MG63 (cell line): ENCODE results near the gene PACS2. TPM values are rescaled to one million over a fixed set of nuclear protein-coding genes. Genes with fewer than 3 reads are reported as not detected.

Experiments
- DNase-seq: peaks from one replicate; pipeline ENCODE4 v3.0.0-alpha.2; 2020
- H3K27me3 ChIP-seq: fragments of 250-450 bp; sonication (Bioruptor Pico); 2 replicates; pipeline ENCODE4 v1.5.1; 2020; ENCODE audit warnings: mild to moderate bottlenecking, moderate library complexity
- H3K36me3 ChIP-seq: fragments of 250-450 bp; sonication (Bioruptor Pico); 2 replicates; pipeline ENCODE4 v1.5.1; 2020; ENCODE audit warnings: mild to moderate bottlenecking, moderate library complexity
- H3K4me3 ChIP-seq: fragments of 250-450 bp; sonication (Bioruptor Pico); 2 replicates; pipeline ENCODE4 v1.5.1; 2020; ENCODE audit warnings: mild to moderate bottlenecking, moderate library complexity
- H3K9me3 ChIP-seq: fragments of 250-450 bp; sonication (Bioruptor Pico); 2 replicates; pipeline ENCODE4 v1.5.1; 2020; ENCODE audit warnings: mild to moderate bottlenecking, moderate library complexity
- total RNA-seq: library from RNA; depleted of rRNA; stranded (reverse); fragments of >200 nt; shearing (Covaris generic); gene quantifications from 2 replicates; pipeline ENCODE4 v1.2.3, GENCODE V29; 2014; ENCODE audit warnings: low replicate concordance

PACS2 gene
- total RNA-seq, 1 experiment from 2014 or later, result 18.6 TPM

GRCh38 chr14:105367116-105368031, 52.8 kb downstream of the PACS2 start:
- H3K4me3 ChIP-seq, result no peak overlapping the region
- H3K27me3 ChIP-seq, result no peaks in the 10 kb centered on the region
- no peaks in the 10 kb centered on the region for H3K36me3 ChIP-seq
- DNase-seq, result no peak
- H3K9me3 ChIP-seq, result no peaks in the 10 kb centered on the region

- DNase-seq, result no peak
- H3K36me3 ChIP-seq, result no peaks in the 10 kb centered on the region
These were observed 53.5 kb downstream of the PACS2 start for GRCh38 chr14:105368032-105368417.

GRCh38 chr14:105368426-105368825, 53.9 kb downstream of the PACS2 start:
- DNase-seq, result no peak
- Histone ChIP-seq H3K4me3 (no peak overlapping the region), H3K9me3 (no peaks in the 10 kb centered on the region), H3K27me3 (no peaks in the 10 kb centered on the region), H3K36me3 (no peaks in the 10 kb centered on the region)

More at GRCh38 chr14:105368032-105368417, 53.5 kb downstream of the PACS2 start:
- no peak overlapping the region for H3K4me3 ChIP-seq
- H3K9me3 ChIP-seq, result no peaks in the 10 kb centered on the region
- H3K27me3 ChIP-seq, result no peaks in the 10 kb centered on the region

DNA sequence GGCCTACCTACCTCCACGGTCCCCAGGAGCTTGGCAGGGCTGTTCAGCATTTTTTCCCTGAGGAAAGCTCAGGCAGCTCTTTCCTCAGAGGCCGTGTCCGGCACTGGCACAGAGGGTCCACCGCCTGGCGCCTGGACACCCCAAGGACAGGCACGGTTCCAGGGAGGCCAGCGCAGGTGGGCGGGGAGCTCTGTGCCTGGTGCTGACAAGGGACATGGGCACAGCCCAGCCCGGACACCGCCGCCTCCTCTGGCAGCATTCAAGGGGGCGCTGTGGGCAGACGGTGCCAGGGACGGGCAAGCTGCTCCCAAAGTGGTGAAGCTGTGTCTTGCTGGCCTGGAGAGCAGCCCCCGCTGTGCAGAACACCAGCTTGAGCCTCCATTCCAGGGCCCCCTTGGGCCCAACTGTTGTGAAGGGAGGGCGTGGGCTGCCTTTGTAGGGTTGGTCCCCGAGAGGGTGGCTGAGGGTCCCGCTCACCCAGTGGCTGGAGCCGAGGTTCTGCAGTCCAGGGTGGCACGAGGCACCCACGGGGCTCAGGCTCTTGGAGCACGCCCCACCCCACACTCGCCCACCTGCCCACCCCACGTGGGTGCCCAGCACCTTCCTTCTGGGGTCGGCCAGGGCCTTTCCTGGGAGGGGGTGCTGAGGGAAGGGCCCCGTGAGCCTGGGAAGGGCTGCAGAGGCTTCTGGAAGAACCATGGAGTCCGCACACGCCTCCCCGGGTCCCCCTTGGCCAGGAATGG, 54.5 kb downstream of the PACS2 start:
- no peak overlapping the region for H3K4me3 ChIP-seq
- no peaks in the 10 kb centered on the region for H3K36me3 ChIP-seq
- no peak for DNase-seq
- no peaks in the 10 kb centered on the region for H3K9me3 ChIP-seq
- no peaks in the 10 kb centered on the region for H3K27me3 ChIP-seq

DNA sequence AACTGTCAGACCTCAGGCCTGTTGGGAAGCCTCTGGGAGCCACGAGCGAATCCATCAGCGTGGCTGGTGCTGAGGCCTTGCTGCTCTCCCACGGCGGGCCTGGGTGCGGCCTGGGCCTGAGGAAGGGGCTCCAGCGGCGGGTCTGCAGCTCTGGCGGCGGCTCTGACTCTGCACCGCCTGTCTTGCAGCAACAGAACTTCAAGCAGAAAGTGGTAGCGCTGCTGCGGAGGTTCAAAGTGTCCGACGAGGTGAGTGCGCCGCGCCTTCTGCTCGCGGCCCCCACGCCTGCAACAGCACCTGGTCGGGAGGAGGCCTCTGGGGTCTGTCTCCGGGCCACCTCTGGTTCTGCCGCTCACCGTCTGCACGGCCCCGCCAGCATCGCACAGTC, 55.1 kb downstream of the PACS2 start:
- DNase-seq, result no peak
- Histone ChIP-seq H3K9me3 (no peaks in the 10 kb centered on the region), H3K4me3 (no peak overlapping the region), H3K36me3 (no peaks in the 10 kb centered on the region), H3K27me3 (no peaks in the 10 kb centered on the region)

DNA sequence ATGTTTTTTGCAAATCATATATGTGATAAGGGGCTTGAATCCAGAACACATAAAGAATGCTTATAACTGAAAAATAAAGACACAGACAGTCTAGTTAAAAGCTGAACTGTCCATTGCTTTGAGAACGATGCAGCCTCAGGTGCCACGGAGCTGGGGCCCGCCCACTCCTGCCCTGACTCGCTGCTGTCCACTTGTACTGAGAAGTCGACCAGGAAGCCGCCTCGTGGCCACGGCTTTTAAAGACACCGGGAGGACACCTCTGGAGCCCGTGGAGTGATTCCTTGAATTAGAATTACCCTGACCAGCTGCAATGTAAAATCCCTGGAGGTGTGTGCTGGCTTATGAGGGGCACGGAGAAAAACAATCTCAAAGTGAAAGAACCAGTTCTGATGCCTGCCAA, 59.8 kb downstream of the PACS2 start:
- DNase-seq, result no peak
- Histone ChIP-seq H3K4me3 (no peak overlapping the region), H3K27me3 (no peaks in the 10 kb centered on the region), H3K36me3 (no peaks in the 10 kb centered on the region), H3K9me3 (no peaks in the 10 kb centered on the region)

- no peaks in the 10 kb centered on the region for H3K27me3 ChIP-seq
- no peak overlapping the region for H3K4me3 ChIP-seq
- H3K9me3 ChIP-seq, result no peaks in the 10 kb centered on the region
- H3K36me3 ChIP-seq, result no peaks in the 10 kb centered on the region
- no peak for DNase-seq
These were observed 61.1 kb downstream of the PACS2 start for GRCh38 chr14:105375635-105376057.

DNA sequence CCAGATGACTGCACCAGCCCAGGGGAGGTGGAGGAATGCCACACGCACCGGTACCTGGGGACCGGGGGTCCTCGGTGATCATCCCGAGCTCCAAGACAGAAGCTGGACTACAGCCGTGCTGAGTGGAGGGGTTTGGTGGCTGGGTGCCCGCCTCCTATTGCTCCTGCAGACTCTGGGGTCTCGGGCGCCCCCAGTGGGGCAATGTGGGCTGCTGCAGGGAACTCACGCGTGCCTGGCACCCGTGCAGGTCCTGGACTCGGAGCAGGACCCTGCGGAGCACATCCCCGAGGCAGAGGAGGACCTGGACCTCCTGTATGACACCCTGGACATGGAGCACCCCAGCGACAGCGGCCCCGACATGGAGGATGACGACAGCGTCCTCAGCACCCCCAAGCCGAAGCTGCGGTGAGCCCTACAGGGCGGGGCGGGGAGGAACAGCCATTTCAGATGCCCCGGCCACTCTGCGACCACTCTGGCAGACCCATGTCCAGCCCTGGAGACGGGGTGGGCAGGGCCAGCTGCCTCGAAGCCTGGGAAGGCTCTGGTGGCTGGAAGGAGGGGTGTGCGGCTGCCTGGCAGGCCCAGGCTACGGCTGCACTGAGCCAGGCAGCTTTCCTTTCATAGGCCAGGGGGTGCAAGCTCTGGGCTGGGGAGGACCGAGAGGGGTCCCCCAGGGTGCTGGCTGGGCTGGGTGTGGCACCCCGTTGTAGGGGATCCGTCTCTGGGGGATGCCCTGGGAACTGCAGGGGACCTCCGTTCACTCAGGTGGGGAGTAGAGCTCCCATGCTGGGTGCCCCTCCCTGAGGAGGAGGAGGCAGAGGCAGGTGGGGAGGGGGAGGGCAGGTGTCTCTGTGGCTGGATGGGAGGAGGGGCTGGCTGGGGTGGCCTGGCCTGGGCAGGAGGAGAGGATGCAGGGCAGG, 62.2 kb downstream of the PACS2 start:
- H3K27me3 ChIP-seq, result no peaks in the 10 kb centered on the region
- no peak overlapping the region for H3K4me3 ChIP-seq
- no peak for DNase-seq
- H3K9me3 ChIP-seq, result no peaks in the 10 kb centered on the region
- no peaks in the 10 kb centered on the region for H3K36me3 ChIP-seq

DNA sequence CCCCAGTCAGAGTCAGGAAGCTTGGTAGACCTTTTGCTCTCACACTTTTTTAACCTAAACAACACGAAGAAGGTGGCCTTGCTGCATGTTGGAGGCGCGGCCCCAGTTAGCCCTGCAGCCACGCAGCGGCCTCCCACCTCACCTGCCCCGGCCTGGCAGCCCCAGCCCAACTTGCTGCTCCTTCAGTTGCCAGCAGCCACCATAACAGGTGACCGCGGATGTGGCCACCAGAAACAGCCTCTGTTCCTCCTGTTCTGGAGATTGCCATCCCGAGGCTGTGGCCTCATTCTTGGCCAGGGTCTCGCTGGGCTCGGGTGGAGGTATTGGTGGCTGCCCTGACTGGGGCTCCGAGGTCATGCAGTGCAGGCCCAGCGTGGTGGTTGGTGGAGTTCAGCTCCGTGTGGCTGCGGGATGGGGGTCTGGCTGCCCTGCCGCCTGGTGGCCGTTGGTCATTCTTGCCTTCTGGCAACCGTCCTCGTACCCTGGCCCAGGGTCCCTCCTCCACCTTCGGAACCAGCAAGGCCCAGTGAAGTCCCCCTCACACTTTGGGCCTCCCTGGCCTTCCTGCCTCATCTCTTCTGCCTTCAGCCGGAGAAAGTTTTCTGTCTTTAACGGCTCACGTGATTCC, 63.1 kb downstream of the PACS2 start:
- DNase-seq, result no peak
- no peak overlapping the region for H3K4me3 ChIP-seq
- H3K27me3 ChIP-seq, result no peaks in the 10 kb centered on the region
- no peaks in the 10 kb centered on the region for H3K36me3 ChIP-seq
- H3K9me3 ChIP-seq, result no peaks in the 10 kb centered on the region

GRCh38 chr14:105378199-105378598, 63.7 kb downstream of the PACS2 start:
- no peak overlapping the region for H3K4me3 ChIP-seq
- no peak for DNase-seq
- no peaks in the 10 kb centered on the region for H3K27me3 ChIP-seq
- no peaks in the 10 kb centered on the region for H3K9me3 ChIP-seq
- no peaks in the 10 kb centered on the region for H3K36me3 ChIP-seq

DNA sequence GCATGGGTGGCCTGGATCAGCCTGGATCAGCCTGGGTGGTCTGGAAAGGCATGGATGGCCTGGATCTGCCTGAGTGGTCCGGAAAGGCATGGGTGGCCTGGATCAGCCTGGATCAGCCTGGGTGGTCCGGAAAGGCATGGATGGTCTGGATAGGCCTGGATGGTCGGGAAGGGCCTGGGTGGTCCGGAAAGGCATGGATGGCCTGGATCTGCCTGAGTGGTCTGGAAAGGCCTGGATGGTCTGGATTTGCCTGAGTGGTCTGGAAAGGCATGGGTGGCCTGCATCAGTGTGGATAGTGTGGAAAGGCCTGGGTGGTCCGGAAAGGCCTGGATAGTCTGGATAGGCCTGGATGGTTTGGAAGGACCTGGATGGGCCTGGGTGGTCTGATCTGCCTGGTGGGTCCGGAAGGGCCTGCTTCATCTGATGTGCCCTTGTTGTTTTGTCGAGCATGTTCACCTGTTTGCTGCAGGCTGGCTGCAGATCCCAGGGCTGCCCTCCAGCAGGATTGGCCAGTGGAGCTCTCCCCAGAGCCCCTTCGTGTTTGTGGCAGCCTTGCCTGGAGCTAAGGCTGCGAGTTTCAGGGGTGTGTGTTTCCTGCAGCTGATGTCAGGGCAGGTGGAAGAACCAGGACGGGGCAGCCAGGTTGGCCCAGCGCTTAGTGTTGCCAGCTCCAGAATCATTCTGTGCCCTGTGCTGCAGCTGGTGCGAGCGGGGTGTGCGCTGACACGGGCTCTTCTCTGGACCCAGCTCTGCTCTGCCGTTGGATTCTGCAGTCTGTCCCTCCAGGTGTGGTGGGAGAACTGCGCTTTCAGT, 64.5 kb downstream of the PACS2 start:
- Histone ChIP-seq H3K27me3 (no peaks in the 10 kb centered on the region), H3K9me3 (no peaks in the 10 kb centered on the region), H3K36me3 (no peaks in the 10 kb centered on the region), H3K4me3 (no peak overlapping the region)
- no peak for DNase-seq

- Histone ChIP-seq H3K9me3 (no peaks in the 10 kb centered on the region), H3K36me3 (no peaks in the 10 kb centered on the region), H3K27me3 (no peaks in the 10 kb centered on the region), H3K4me3 (no peak overlapping the region)
- DNase-seq, result no peak
These were observed 65.4 kb downstream of the PACS2 start for GRCh38 chr14:105379946-105380345.

GRCh38 chr14:105380756-105381155, 66.2 kb downstream of the PACS2 start:
- Histone ChIP-seq H3K4me3 (no peak overlapping the region), H3K9me3 (no peaks in the 10 kb centered on the region), H3K27me3 (no peaks in the 10 kb centered on the region), H3K36me3 (no peaks in the 10 kb centered on the region)
- no peak for DNase-seq

- Histone ChIP-seq H3K36me3 (no peaks in the 10 kb centered on the region), H3K4me3 (no peak overlapping the region), H3K27me3 (no peaks in the 10 kb centered on the region), H3K9me3 (no peaks in the 10 kb centered on the region)
- no peak for DNase-seq
These were observed 67.1 kb downstream of the PACS2 start for GRCh38 chr14:105381446-105382342.
